Measurements from ENCODE around the gene RETN.

Gene RETN

DNA sequence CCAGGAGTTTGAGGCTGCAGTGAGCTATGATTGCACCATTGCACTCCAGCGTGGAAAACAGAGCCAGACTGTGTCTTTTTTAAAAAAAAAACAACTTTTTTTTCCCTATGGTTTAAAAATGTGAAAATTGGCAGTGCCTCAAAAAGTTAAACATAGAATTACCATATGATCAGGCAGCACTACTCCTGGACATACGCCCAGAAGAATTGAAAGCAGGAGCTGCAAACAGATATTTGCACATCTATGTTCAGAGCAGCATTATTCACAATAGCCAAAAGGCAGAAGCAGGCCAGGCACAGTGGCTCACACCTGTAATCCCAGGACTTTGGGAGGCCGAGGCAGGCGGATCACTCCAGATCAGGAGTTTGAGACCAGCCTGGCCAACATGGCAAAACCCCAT, 3.8 kb upstream of the RETN start:
- H3K9me3 ChIP-seq (ENCODE audit: severe bottlenecking) = no peaks in the 10 kb centered on the region
- H3K27ac ChIP-seq = no peak overlapping the region
- TF ChIP-seq, protein P1, sequence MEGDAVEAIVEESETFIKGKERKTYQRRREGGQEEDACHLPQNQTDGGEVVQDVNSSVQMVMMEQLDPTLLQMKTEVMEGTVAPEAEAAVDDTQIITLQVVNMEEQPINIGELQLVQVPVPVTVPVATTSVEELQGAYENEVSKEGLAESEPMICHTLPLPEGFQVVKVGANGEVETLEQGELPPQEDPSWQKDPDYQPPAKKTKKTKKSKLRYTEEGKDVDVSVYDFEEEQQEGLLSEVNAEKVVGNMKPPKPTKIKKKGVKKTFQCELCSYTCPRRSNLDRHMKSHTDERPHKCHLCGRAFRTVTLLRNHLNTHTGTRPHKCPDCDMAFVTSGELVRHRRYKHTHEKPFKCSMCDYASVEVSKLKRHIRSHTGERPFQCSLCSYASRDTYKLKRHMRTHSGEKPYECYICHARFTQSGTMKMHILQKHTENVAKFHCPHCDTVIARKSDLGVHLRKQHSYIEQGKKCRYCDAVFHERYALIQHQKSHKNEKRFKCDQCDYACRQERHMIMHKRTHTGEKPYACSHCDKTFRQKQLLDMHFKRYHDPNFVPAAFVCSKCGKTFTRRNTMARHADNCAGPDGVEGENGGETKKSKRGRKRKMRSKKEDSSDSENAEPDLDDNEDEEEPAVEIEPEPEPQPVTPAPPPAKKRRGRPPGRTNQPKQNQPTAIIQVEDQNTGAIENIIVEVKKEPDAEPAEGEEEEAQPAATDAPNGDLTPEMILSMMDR (IDR thresholded peaks at IDR 0.05; ENCODE audit: low read depth, low read length) = no peak

DNA sequence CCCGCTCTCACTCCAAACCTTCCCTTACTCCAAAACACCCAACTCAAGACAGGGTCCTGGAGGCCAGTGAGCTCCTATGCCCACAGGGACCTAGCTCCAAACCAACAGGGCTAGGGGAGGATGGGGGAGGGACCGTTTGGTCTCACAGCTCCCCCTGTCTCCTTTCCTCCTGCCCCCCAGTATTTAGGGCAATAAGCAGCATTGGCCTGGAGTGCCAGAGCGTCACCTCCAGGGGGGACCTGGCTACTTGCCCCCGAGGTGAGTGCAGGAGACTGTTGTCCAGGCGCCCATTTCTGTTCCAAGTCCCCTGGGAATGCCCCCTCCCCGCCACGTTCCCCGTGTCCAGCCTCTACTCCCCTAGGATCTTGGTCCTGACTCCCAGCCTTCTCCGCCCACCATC, 792 bp downstream of the RETN start:
- H3K4me3 ChIP-seq (ENCODE audit: low read depth, low read length) = no peak overlapping the region
- peaks cover 8% of the 10 kb centered on the region for H3K9me3 ChIP-seq (ENCODE audit: severe bottlenecking)
- H3K27ac ChIP-seq = no peak overlapping the region
- TF ChIP-seq, protein P1 (IDR thresholded peaks at IDR 0.05; ENCODE audit: low read depth, low read length) = no peak
- no peak for DNase-seq
- H3K27me3 ChIP-seq (ENCODE audit: insufficient read depth, low read depth, severe bottlenecking) = no peaks in the 10 kb centered on the region
- no peaks in the 10 kb centered on the region for H3K36me3 ChIP-seq

More for the DNA sequence above, 3.8 kb upstream of the RETN start:
- Histone ChIP-seq H3K36me3 (no peaks in the 10 kb centered on the region), H3K27me3 (ENCODE audit: insufficient read depth, low read depth, severe bottlenecking) (no peaks in the 10 kb centered on the region), H3K4me3 (ENCODE audit: low read depth, low read length) (no peak overlapping the region)
- no peak for DNase-seq

- no peak overlapping the region for H3K27ac ChIP-seq
- TF ChIP-seq, protein P1 (IDR thresholded peaks at IDR 0.05; ENCODE audit: low read depth, low read length) = no peak
- peaks cover 8% of the 10 kb centered on the region for H3K9me3 ChIP-seq (ENCODE audit: severe bottlenecking)
- H3K27me3 ChIP-seq (ENCODE audit: insufficient read depth, low read depth, severe bottlenecking) = no peaks in the 10 kb centered on the region
- no peak for DNase-seq
- H3K36me3 ChIP-seq = no peaks in the 10 kb centered on the region
- no peak overlapping the region for H3K4me3 ChIP-seq (ENCODE audit: low read depth, low read length)
These were observed 1.4 kb downstream of the RETN start for GRCh38 chr19:7670150-7670783.

DNA sequence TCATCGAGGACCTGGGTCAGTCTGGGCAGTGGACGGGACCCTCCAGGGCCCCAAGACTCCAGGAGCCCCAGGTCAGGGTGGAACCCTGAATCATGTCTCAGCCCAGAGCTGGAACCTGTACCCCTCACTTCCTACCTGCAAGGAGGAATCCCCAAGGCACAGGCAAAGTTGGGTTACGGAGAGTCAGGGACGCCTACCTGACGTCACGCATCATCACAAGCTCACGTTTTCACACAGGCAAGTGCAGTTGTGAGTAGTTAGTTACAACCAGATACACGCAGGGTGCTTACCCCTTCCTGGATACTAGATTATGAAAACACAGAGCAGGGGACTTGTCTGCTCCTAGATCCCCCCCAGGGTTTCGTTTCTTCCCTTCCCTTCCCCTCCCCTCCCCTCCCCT, 1.9 kb downstream of the RETN start:
- Histone ChIP-seq H3K4me3 (ENCODE audit: low read depth, low read length) (no peak overlapping the region), H3K27me3 (ENCODE audit: insufficient read depth, low read depth, severe bottlenecking) (no peaks in the 10 kb centered on the region), H3K9me3 (ENCODE audit: severe bottlenecking) (peaks cover 8% of the 10 kb centered on the region), H3K27ac (no peak overlapping the region), H3K36me3 (no peaks in the 10 kb centered on the region)
- TF ChIP-seq, protein P1 (IDR thresholded peaks at IDR 0.05; ENCODE audit: low read depth, low read length) = no peak
- no peak for DNase-seq

DNA sequence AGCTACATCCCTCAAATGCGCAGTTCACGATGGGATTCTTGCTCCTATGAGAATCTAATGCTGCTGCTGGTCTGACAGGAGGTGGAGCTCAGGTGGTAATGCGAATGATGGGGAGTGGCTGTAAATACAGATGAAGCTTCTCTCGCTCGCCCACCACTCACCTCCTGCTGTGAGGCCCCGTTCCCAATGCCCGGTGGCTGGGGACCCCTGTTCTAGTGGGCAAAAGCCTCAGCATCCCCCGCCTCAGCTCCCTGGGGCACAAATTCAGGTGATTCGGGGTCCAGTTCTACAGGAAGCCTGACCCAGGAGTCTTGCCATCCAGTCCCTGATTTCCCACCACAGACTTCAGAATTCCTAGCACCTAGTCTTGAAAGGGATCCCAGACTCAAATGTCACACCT, 3.7 kb downstream of the RETN start:
- H3K27ac ChIP-seq = no peak overlapping the region

More for the DNA sequence above, 3.7 kb downstream of the RETN start:
- no peaks in the 10 kb centered on the region for H3K36me3 ChIP-seq
- no peak for DNase-seq
- TF ChIP-seq, protein P1 (IDR thresholded peaks at IDR 0.05; ENCODE audit: low read depth, low read length) = no peak
- H3K9me3 ChIP-seq (ENCODE audit: severe bottlenecking) = peaks cover 8% of the 10 kb centered on the region
- H3K27me3 ChIP-seq (ENCODE audit: insufficient read depth, low read depth, severe bottlenecking) = no peaks in the 10 kb centered on the region
- no peak overlapping the region for H3K4me3 ChIP-seq (ENCODE audit: low read depth, low read length)

All from WERI-Rb-1 (cell line).